Osteocyte (in vitro differentiated cells): ENCODE measurements around the gene ABLIM1. TPM values are rescaled to one million over a fixed set of nuclear protein-coding genes. Genes with fewer than 3 reads are reported as not detected.

ENCODE experiments used
- DNase-seq: peaks from one replicate; pipeline ENCODE4 v3.0.0; 2021; ENCODE audit warnings: mixed read lengths; ENCODE audit not compliant: unreplicated experiment; ENCODE audit errors: extremely low spot score
- H3K27ac Mint-ChIP-seq: one replicate; pipeline ENCODE4 v1.8.0; 2021; ENCODE audit warnings: mild to moderate bottlenecking, mixed read lengths; ENCODE audit not compliant: unreplicated experiment
- H3K27me3 Mint-ChIP-seq: one replicate; pipeline ENCODE4 v1.8.0; 2021; ENCODE audit warnings: mixed read lengths; ENCODE audit not compliant: unreplicated experiment
- H3K36me3 Mint-ChIP-seq: one replicate; pipeline ENCODE4 v1.8.0; 2021; ENCODE audit warnings: mixed read lengths; ENCODE audit not compliant: unreplicated experiment
- H3K4me1 Mint-ChIP-seq: one replicate; pipeline ENCODE4 v1.8.0; 2021; ENCODE audit warnings: mixed read lengths; ENCODE audit not compliant: unreplicated experiment
- H3K4me3 Mint-ChIP-seq: one replicate; pipeline ENCODE4 v1.8.0; 2021; ENCODE audit warnings: mild to moderate bottlenecking, moderate library complexity, mixed read lengths; ENCODE audit not compliant: unreplicated experiment
- H3K9me3 Mint-ChIP-seq: one replicate; pipeline ENCODE4 v1.8.0; 2021; ENCODE audit warnings: mixed read lengths; ENCODE audit not compliant: unreplicated experiment
- CTCF ChIP-seq: fragments of 200-600 bp; sonication (generic); IDR thresholded peaks from 2 replicates; pipeline ENCODE4 v1.5.0; 2021; ENCODE audit warnings: antibody characterized with exemption, mild to moderate bottlenecking, moderate library complexity
- total RNA-seq: library from RNA; stranded (reverse); gene quantifications from 2 replicates; pipeline ENCODE4 v1.2.1, GENCODE V29; 2021

ABLIM1 gene
- total RNA-seq, 1 donor from 2014 or later = 39.0 TPM

- DNase-seq = no peak
- H3K9me3 Mint-ChIP-seq = no peaks in the 10 kb centered on the region
- no peaks in the 10 kb centered on the region for H3K27me3 Mint-ChIP-seq
- TF ChIP-seq CTCF = no peak
- H3K4me3 Mint-ChIP-seq = no peak overlapping the region
- peaks cover 10% of the 10 kb centered on the region for H3K36me3 Mint-ChIP-seq
- H3K4me1 Mint-ChIP-seq = peaks cover 14% of the 10 kb centered on the region
- H3K27ac Mint-ChIP-seq = no peak overlapping the region
Measured at GRCh38 chr10:114541081-114541796, 116.8 kb downstream of the ABLIM1 start.

GRCh38 chr10:114540236-114540635, 117.8 kb downstream of the ABLIM1 start:
- Mint-ChIP-seq H3K27me3 (no peaks in the 10 kb centered on the region), H3K4me1 (peaks cover 14% of the 10 kb centered on the region), H3K9me3 (no peaks in the 10 kb centered on the region), H3K36me3 (peaks cover 10% of the 10 kb centered on the region), H3K27ac (no peak overlapping the region), H3K4me3 (no peak overlapping the region)
- no peak for TF ChIP-seq CTCF
- no peak for DNase-seq

GRCh38 chr10:114539623-114540022, 118.5 kb downstream of the ABLIM1 start:
- DNase-seq = no peak
- Mint-ChIP-seq H3K4me3 (no peak overlapping the region), H3K36me3 (peaks cover 10% of the 10 kb centered on the region), H3K9me3 (no peaks in the 10 kb centered on the region), H3K27ac (no peak overlapping the region), H3K27me3 (no peaks in the 10 kb centered on the region), H3K4me1 (peaks cover 14% of the 10 kb centered on the region)
- TF ChIP-seq CTCF = no peak

- TF ChIP-seq CTCF = no peak
- no peaks in the 10 kb centered on the region for H3K27me3 Mint-ChIP-seq
- H3K36me3 Mint-ChIP-seq = peaks cover 10% of the 10 kb centered on the region
- no peaks in the 10 kb centered on the region for H3K9me3 Mint-ChIP-seq
- no peak overlapping the region for H3K27ac Mint-ChIP-seq
- DNase-seq = no peak
- H3K4me3 Mint-ChIP-seq = no peak overlapping the region
- peaks cover 14% of the 10 kb centered on the region for H3K4me1 Mint-ChIP-seq
Measured at GRCh38 chr10:114538181-114538906, 119.7 kb downstream of the ABLIM1 start.

- H3K9me3 Mint-ChIP-seq = no peaks in the 10 kb centered on the region
- H3K27ac Mint-ChIP-seq = no peak overlapping the region
- no peak overlapping the region for H3K4me3 Mint-ChIP-seq
- H3K36me3 Mint-ChIP-seq = peaks cover 10% of the 10 kb centered on the region
- no peak for TF ChIP-seq CTCF
- DNase-seq = no peak
- peaks cover 14% of the 10 kb centered on the region for H3K4me1 Mint-ChIP-seq
- no peaks in the 10 kb centered on the region for H3K27me3 Mint-ChIP-seq
Measured at GRCh38 chr10:114537736-114538135, 120.3 kb downstream of the ABLIM1 start.
